Nephron progenitor cell (in vitro differentiated cells): ENCODE results near the gene RPS3.

Experiments
- DNase-seq: peaks from one replicate; pipeline ENCODE4 v3.0.0; 2021
- H3K27ac Mint-ChIP-seq: 2 replicates; pipeline ENCODE4 v1.8.0; 2021; ENCODE audit warnings: mild to moderate bottlenecking, moderate library complexity, mixed read lengths
- H3K27me3 Mint-ChIP-seq: 2 replicates; pipeline ENCODE4 v1.8.0; 2021; ENCODE audit warnings: mild to moderate bottlenecking, low read depth, mixed read lengths; ENCODE audit not compliant: poor library complexity
- H3K36me3 Mint-ChIP-seq: 2 replicates; pipeline ENCODE4 v1.8.0; 2021; ENCODE audit warnings: low read depth, mixed read lengths
- H3K4me1 Mint-ChIP-seq: 2 replicates; pipeline ENCODE4 v1.8.0; 2021; ENCODE audit warnings: mixed read lengths
- H3K4me3 Mint-ChIP-seq: 2 replicates; pipeline ENCODE4 v1.8.0; 2021; ENCODE audit warnings: mild to moderate bottlenecking, moderate library complexity, mixed read lengths
- H3K9me3 Mint-ChIP-seq: 2 replicates; pipeline ENCODE4 v1.8.0; 2021; ENCODE audit warnings: mild to moderate bottlenecking, moderate library complexity, mixed read lengths
- TF ChIP-seq, protein P1 (sequence below): fragments of 200-600 bp; sonication (generic); IDR thresholded peaks from 2 replicates; pipeline ENCODE4 v1.5.0; 2021; ENCODE audit warnings: antibody characterized with exemption

Gene RPS3

DNA sequence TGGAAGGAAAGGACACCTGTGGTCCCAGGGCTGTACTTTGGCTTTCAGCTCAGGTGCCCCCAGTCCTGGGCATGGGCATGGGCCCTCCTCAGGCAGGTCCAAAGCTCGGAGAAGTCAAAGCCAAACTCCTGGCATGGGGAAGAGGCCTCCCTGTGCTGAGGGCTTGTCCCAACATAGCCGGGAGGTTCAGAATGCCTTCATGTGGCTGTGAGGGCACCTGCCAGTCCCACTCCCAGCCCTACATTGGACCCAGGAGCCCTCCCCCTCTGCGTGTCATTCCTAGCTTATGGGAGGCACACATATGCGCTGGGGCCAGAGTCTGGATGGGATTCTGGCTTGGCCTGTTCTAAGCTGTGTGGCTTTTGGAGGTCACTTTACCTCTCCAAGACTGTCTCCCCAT is 34.7 kb downstream of the RPS3 start:
- DNase-seq: no peak
- Mint-ChIP-seq H3K4me3 (no peak overlapping the region), H3K27ac (no peak overlapping the region), H3K36me3 (peaks cover 4% of the 10 kb centered on the region), H3K27me3 (peaks cover 72% of the 10 kb centered on the region), H3K9me3 (peaks cover 8% of the 10 kb centered on the region), H3K4me1 (peaks cover 40% of the 10 kb centered on the region)
- TF ChIP-seq, protein P1, sequence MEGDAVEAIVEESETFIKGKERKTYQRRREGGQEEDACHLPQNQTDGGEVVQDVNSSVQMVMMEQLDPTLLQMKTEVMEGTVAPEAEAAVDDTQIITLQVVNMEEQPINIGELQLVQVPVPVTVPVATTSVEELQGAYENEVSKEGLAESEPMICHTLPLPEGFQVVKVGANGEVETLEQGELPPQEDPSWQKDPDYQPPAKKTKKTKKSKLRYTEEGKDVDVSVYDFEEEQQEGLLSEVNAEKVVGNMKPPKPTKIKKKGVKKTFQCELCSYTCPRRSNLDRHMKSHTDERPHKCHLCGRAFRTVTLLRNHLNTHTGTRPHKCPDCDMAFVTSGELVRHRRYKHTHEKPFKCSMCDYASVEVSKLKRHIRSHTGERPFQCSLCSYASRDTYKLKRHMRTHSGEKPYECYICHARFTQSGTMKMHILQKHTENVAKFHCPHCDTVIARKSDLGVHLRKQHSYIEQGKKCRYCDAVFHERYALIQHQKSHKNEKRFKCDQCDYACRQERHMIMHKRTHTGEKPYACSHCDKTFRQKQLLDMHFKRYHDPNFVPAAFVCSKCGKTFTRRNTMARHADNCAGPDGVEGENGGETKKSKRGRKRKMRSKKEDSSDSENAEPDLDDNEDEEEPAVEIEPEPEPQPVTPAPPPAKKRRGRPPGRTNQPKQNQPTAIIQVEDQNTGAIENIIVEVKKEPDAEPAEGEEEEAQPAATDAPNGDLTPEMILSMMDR: no peak

DNA sequence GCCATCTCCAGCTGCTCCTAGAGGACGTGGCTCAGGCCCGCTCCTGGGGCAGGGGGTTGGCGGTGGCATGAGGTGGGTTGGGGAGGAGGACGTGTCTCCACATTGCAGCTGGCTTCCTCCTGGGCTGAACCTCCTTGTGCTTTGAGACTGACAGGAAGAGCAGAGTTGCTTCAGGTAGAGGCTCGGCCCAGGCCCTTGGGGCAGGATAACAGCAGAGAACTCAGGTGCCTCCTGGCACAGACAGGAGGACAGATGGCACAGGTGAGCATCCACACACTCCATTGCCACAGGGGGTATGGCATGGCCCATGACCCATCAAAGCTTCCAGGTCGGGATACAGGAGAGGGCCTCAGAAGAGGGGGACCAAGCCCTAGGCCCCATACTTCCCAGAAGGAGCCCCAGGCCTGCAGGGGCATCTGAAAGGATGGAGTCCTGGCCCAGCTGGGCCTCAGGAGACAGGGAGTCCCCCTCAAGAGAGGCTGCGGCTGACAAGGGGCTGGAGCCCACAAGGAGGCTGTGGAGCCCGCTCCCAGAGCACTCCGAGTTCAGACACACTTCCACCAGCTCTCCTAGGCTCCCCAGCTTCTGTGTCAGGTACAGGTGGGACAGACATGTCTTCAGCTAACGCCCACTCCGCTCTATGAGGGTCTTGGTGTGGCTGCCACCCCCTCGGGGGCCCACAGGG is 35.7 kb downstream of the RPS3 start:
- Mint-ChIP-seq H3K27ac (no peak overlapping the region), H3K36me3 (no peaks in the 10 kb centered on the region), H3K27me3 (peaks cover 69% of the 10 kb centered on the region), H3K4me3 (no peak overlapping the region), H3K9me3 (peaks cover 3% of the 10 kb centered on the region), H3K4me1 (peaks cover 46% of the 10 kb centered on the region)
- no peak for DNase-seq
- TF ChIP-seq, protein P1: no peak

DNA sequence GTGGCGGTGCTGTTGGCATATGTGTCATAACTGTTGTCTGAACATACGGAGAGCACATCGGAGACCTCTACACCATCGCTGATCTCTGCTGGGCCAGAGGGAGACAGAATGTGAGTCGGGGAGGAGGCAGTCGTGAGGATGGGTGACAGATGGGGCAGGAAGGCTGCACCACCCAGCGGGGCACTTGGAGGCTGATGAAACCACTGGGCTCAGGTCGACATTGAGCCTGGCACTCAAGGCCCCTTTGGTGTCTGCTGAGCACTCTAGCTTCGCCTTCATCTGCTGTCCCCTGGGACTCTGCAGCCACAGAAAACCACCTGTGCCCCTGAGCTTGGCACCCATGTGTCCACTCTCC is 36.2 kb downstream of the RPS3 start:
- DNase-seq: no peak
- no peak overlapping the region for H3K27ac Mint-ChIP-seq
- H3K36me3 Mint-ChIP-seq: no peaks in the 10 kb centered on the region
- TF ChIP-seq, protein P1: no peak
- no peak overlapping the region for H3K4me3 Mint-ChIP-seq
- peaks cover 72% of the 10 kb centered on the region for H3K27me3 Mint-ChIP-seq
- peaks cover 2% of the 10 kb centered on the region for H3K9me3 Mint-ChIP-seq
- peaks cover 50% of the 10 kb centered on the region for H3K4me1 Mint-ChIP-seq

DNA sequence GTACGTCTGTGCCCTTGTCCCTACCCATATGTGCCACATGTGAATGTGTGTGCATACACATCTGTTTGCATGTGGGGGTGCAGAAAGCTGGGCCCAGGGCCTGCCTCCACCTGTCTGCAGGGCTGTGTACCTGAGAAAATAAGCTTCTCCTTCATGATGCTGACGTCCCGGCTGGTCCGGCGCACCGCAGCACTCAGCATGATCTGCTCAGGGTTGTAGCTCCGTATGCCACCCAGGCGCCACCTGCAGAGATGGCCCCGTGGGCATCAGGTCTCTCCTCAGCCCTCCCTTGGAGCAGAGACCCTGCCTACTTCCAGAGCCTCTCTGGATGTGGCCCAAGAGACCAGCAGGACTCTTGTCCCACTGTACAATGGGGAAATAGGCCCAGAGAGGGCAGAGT is 37.5 kb downstream of the RPS3 start:
- DNase-seq: no peak
- H3K27ac Mint-ChIP-seq: no peak overlapping the region
- peaks cover 60% of the 10 kb centered on the region for H3K27me3 Mint-ChIP-seq
- H3K4me3 Mint-ChIP-seq: no peak overlapping the region
- H3K4me1 Mint-ChIP-seq: peaks cover 55% of the 10 kb centered on the region
- TF ChIP-seq, protein P1: no peak
- no peaks in the 10 kb centered on the region for H3K36me3 Mint-ChIP-seq
- no peaks in the 10 kb centered on the region for H3K9me3 Mint-ChIP-seq

DNA sequence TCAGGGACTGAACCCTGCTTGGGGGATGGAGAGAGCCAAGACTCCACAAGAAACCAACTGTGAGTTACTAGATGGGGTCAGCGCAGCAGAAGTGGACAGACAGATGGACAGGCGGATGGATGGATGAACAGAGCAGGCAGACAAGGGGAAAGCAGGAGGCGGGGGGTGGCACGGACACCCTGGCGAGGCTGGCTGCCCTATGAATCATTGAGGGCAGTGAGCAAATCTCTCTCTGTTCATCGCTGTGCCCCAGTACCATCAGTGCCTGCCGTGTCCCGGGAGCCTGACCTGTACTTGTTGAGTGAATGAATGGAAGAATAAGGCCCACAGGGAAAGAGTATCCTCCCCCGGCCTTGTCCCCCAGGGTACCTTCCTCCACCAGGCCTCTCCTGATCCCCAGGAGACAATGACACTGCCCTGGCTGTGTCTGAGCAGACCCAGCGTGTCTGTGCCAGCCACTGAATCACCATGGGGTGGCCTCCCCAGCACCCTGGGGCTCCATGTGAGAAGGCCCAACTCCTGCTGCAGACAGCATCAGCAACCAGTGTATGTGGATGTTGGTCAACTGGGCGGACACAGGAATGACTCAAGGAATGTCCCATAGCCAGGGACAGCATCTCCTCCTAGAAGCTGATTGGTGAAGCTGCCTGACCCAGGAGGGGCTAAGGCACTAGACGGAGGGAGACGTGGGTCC is 38.8 kb downstream of the RPS3 start:
- Mint-ChIP-seq H3K36me3 (no peaks in the 10 kb centered on the region), H3K27ac (no peak overlapping the region), H3K27me3 (peaks cover 53% of the 10 kb centered on the region), H3K4me1 (peaks cover 56% of the 10 kb centered on the region), H3K4me3 (no peak overlapping the region), H3K9me3 (no peaks in the 10 kb centered on the region)
- TF ChIP-seq, protein P1: no peak
- DNase-seq: no peak

DNA sequence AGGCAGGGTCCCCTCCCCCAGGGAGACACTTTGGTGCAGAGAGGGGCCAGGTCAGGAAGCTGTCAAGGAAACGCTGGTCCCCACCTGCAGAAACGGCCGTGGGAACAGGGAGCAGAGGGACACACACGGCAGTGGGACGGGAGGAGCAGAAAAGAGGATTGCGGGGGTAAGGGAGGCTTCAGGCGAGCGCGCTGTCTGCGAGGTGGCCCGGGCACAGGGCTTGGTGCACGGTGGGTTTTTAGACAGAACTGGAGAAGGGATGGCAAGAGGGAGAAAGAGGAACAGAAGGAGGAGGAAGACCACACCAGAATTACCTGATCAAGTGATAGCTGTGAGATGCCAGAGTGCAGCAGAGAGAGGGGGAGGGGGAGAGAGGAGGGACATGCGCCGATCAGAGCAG is 39.7 kb downstream of the RPS3 start:
- H3K4me1 Mint-ChIP-seq: peaks cover 60% of the 10 kb centered on the region
- H3K36me3 Mint-ChIP-seq: no peaks in the 10 kb centered on the region
- no peak overlapping the region for H3K4me3 Mint-ChIP-seq
- peak overlapping the region; percentile 12 for H3K27ac Mint-ChIP-seq
- TF ChIP-seq, protein P1: no peak
- peaks cover 45% of the 10 kb centered on the region for H3K27me3 Mint-ChIP-seq
- no peaks in the 10 kb centered on the region for H3K9me3 Mint-ChIP-seq
- no peak for DNase-seq
